SJSA1 (cell line): ENCODE results near the gene AGRN. TPM values are rescaled to one million over a fixed set of nuclear protein-coding genes. Genes with fewer than 3 reads are reported as not detected.
"Not testable (repeated sequence)": the region's sequence is repeated elsewhere in the genome, so short reads cannot be mapped to it uniquely, and the experiment has no call there.

Experiments
- DNase-seq, 2 experiments: peaks; one replicate each; pipeline ENCODE4 v3.0.0-alpha.2; 2015 to 2020; ENCODE audit warnings: low spot score in 2 of 2, low read depth in 1 of 2
- H3K27ac ChIP-seq: fragments of 250-450 bp; sonication (Bioruptor Pico); 2 replicates; pipeline ENCODE4 v1.5.1; 2020; ENCODE audit warnings: mild to moderate bottlenecking, moderate library complexity
- H3K27me3 ChIP-seq: fragments of 250-450 bp; sonication (Bioruptor Pico); replicated peaks from 2 replicates; pipeline ENCODE4 v1.5.1; 2020; ENCODE audit warnings: mild to moderate bottlenecking, moderate library complexity
- H3K36me3 ChIP-seq: fragments of 250-450 bp; sonication (Bioruptor Pico); 2 replicates; pipeline ENCODE4 v1.5.1; 2020; ENCODE audit warnings: mild to moderate bottlenecking
- H3K4me1 ChIP-seq: fragments of 250-450 bp; sonication (Bioruptor Pico); replicated peaks from 2 replicates; pipeline ENCODE4 v1.6.1; 2021; ENCODE audit warnings: mild to moderate bottlenecking
- H3K4me3 ChIP-seq: fragments of 250-450 bp; sonication (Bioruptor Pico); 2 replicates; pipeline ENCODE4 v1.5.1; 2020; ENCODE audit warnings: mild to moderate bottlenecking
- H3K9me3 ChIP-seq: fragments of 250-450 bp; sonication (Bioruptor Pico); replicated peaks from 2 replicates; pipeline ENCODE4 v1.5.1; 2020; ENCODE audit warnings: mild to moderate bottlenecking
- total RNA-seq: library from RNA; depleted of rRNA; stranded (reverse); fragments of >200 nt; shearing (Covaris generic); gene quantifications from 2 replicates; pipeline ENCODE4 v1.2.3, GENCODE V29; 2014

AGRN gene
- total RNA-seq, 1 experiment from 2014 or later: 53.8 TPM

GRCh38 chr1:1013922-1014648, 5.8 kb upstream of the AGRN start:
- DNase-seq: peak in 1 of 2 experiments; percentile 53
- Histone ChIP-seq H3K9me3 (no peaks in the 10 kb centered on the region), H3K27ac (peak overlapping the region; percentile 66)

DNA sequence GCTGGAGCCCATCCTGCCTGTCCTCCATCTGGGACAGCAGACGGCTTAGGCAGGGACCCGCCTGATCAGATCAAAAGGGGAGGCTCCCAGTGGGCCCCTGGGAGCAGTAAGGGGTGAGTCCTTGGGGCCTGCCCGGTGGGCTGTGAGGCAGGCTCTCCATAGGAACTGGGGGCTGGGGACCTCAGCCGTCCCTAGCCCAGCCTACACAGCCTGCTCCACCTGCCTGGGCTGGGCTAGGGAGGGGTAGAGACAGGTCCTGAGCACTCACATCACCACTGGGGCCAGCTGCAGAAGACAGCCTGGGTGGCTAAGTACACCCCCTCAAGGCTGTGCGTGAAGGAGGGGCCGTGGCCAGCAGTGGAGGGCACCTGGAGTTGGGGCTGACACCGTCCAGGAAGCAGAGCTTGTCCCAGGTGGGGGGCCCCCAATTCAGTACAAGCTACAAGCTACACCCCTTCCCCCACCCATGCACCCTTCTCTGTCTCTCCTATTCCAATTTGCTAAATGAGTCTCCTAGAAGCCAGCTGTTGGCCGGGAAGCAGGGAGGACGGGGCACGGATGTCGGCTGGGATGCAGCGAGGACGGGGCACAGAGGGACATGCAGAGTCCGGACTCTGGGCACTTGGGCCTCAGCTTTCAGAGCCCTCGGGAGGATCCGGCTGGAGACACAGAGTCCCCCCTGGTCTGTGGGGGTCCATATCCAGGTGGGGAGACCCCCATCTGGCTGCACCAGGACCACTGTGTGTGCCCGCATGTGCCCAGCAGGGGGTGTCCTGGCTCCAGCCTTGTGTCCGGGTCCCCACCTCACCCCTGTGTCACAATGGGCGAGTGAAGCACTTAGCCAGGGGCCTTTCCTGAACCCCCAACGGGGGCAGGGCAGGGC, 4.9 kb upstream of the AGRN start:
- no peak for DNase-seq
- Histone ChIP-seq H3K27me3 (no peaks in the 10 kb centered on the region), H3K36me3 (peaks cover 15% of the 10 kb centered on the region), H3K4me3 (peak overlapping the region; percentile 49), H3K9me3 (no peaks in the 10 kb centered on the region), H3K27ac (peak overlapping the region; percentile 66), H3K4me1 (peaks cover 25% of the 10 kb centered on the region)

More at GRCh38 chr1:1013922-1014648, 5.8 kb upstream of the AGRN start:
- Histone ChIP-seq H3K4me3 (peak overlapping the region; percentile 49), H3K27me3 (no peaks in the 10 kb centered on the region), H3K4me1 (peaks cover 23% of the 10 kb centered on the region), H3K36me3 (peaks cover 15% of the 10 kb centered on the region)

GRCh38 chr1:1017397-1018320, 2.3 kb upstream of the AGRN start:
- H3K27me3 ChIP-seq, H3K27ac ChIP-seq, DNase-seq, H3K9me3 ChIP-seq, H3K4me3 ChIP-seq: not testable (repeated sequence)
- Histone ChIP-seq H3K4me1 (peaks cover 46% of the 10 kb centered on the region), H3K36me3 (peaks cover 24% of the 10 kb centered on the region)

DNA sequence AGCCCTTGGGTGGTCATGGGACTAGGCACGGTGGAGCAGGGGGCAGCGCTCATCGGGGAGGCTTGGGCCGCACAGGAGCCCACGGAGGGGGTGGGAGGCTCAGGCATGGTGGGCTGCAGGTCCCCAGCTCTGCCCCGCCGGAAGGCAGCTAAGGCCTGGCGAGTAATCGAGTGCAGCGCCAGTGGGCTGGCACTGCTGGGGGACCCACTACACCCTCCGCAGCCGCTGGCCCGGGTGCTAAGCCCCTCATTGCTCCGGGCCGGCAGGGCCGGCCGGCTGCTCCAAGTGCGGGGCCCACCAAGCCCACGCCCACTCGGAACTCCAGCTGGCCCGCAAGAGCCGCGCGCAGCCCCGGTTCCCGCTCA, 1.6 kb upstream of the AGRN start:
- peaks cover 47% of the 10 kb centered on the region for H3K4me1 ChIP-seq
- not testable (repeated sequence) for H3K9me3 ChIP-seq, H3K4me3 ChIP-seq, H3K27me3 ChIP-seq, DNase-seq, H3K27ac ChIP-seq
- peaks cover 28% of the 10 kb centered on the region for H3K36me3 ChIP-seq

DNA sequence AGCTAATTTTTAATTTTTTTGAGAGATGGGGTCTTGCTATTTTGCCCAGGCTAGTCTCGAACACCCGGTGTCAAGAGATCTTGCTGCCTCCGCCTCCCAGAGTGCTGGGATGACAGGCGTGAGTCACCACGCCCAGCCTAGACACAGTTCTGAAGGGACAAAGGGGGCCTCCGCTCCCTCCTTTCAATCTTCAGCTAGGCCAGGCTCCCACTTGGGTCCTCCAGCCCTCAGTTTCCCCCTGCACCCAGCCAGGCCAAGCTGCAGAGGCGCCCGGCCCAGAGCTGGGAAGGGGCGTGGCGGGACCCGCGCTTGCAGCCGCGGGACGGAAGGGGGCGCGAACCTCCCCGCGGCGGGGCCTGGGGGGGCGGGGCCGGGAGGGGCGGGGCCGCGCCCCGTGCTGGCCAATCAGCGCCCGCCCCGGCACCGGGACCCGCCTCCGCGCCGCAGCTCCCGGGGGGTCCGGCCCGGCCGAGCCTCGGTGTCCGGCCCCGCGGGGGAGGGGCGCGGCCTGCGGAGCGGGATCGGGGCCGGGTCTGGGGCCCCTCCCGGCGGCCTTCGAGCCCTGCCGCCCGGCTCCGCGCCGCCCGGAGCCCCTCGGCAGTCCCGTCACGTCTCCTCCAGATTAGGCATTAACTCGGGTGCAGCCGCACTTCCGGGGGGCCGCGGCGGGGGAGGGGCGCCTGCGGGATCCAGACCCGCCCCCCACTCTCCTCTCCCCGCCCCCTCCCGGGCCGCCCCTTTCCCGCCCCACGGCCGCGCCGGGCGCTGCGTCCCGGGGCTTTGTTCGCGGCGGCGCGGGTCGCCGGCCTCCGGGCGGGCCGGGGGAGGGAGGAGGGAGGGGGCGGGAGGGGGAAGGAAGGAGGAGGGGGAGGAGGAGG, 559 bp upstream of the AGRN start:
- DNase-seq: peak; percentile 69 to 82
- H3K27ac ChIP-seq: peak overlapping the region; percentile 72; the same call in 1 of the 2 replicates
- no peaks in the 10 kb centered on the region for H3K27me3 ChIP-seq
- H3K36me3 ChIP-seq: peaks cover 36% of the 10 kb centered on the region
- no peaks in the 10 kb centered on the region for H3K9me3 ChIP-seq
- peak overlapping the region; percentile 52 for H3K4me3 ChIP-seq
- peaks cover 45% of the 10 kb centered on the region for H3K4me1 ChIP-seq

GRCh38 chr1:1020415-1021009, 592 bp downstream of the AGRN start:
- 0 out of 2 replicates have a peak overlapping the region, but pooled peaks have one; percentile 10 for H3K27ac ChIP-seq

GRCh38 chr1:1021010-1021919, 1.3 kb downstream of the AGRN start:
- peak; percentile 74 to 90 for DNase-seq
- Histone ChIP-seq H3K9me3 (no peaks in the 10 kb centered on the region), H3K27ac (0 out of 2 replicates have a peak overlapping the region, but pooled peaks have one; percentile 10)

More at GRCh38 chr1:1020415-1021009, 592 bp downstream of the AGRN start:
- peaks cover 43% of the 10 kb centered on the region for H3K4me1 ChIP-seq
- H3K27me3 ChIP-seq: no peaks in the 10 kb centered on the region
- H3K36me3 ChIP-seq: peaks cover 35% of the 10 kb centered on the region
- peak overlapping the region; percentile 92 for H3K4me3 ChIP-seq
- H3K9me3 ChIP-seq: no peaks in the 10 kb centered on the region
- no peak for DNase-seq

DNA sequence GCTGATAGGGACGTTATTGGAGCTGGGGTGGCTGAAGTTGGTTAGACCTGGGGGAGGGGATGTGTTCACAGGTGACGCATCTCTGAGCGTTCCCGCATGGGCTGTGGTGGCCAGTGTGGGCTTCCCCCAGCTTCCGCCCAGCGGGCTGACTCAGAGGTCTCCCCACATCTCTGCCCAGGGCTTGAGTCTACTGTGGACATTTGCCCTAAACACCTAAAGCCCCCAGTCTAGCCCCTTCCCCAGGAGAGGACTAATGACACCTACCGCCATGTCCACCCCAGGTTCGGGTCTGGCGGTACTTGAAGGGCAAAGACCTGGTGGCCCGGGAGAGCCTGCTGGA, 2.0 kb downstream of the AGRN start:
- Histone ChIP-seq H3K4me3 (no peak overlapping the region), H3K9me3 (no peaks in the 10 kb centered on the region), H3K27ac (no peak overlapping the region), H3K27me3 (no peaks in the 10 kb centered on the region), H3K36me3 (peaks cover 39% of the 10 kb centered on the region), H3K4me1 (peaks cover 43% of the 10 kb centered on the region)
- DNase-seq: no peak

More at GRCh38 chr1:1021010-1021919, 1.3 kb downstream of the AGRN start:
- peaks cover 43% of the 10 kb centered on the region for H3K4me1 ChIP-seq
- H3K4me3 ChIP-seq: peak overlapping the region; percentile 92
- no peaks in the 10 kb centered on the region for H3K27me3 ChIP-seq
- H3K36me3 ChIP-seq: peaks cover 38% of the 10 kb centered on the region

GRCh38 chr1:1022302-1023009, 2.5 kb downstream of the AGRN start:
- Histone ChIP-seq H3K36me3 (peaks cover 43% of the 10 kb centered on the region), H3K9me3 (no peaks in the 10 kb centered on the region), H3K4me3 (no peak overlapping the region), H3K27me3 (no peaks in the 10 kb centered on the region), H3K4me1 (peaks cover 43% of the 10 kb centered on the region), H3K27ac (no peak overlapping the region)
- no peak for DNase-seq

- no peak overlapping the region for H3K27ac ChIP-seq
- H3K9me3 ChIP-seq: no peaks in the 10 kb centered on the region
- DNase-seq: no peak
- no peaks in the 10 kb centered on the region for H3K27me3 ChIP-seq
- peaks cover 46% of the 10 kb centered on the region for H3K36me3 ChIP-seq
- H3K4me1 ChIP-seq: peaks cover 43% of the 10 kb centered on the region
- H3K4me3 ChIP-seq: no peak overlapping the region
Observed at GRCh38 chr1:1023700-1024099, 3.8 kb downstream of the AGRN start.

GRCh38 chr1:1024149-1024770, 4.3 kb downstream of the AGRN start:
- Histone ChIP-seq H3K27me3 (no peaks in the 10 kb centered on the region), H3K4me1 (peaks cover 39% of the 10 kb centered on the region), H3K4me3 (no peak overlapping the region), H3K27ac (peak overlapping the region; percentile 79; the same call in 1 of the 2 replicates), H3K36me3 (peaks cover 46% of the 10 kb centered on the region), H3K9me3 (no peaks in the 10 kb centered on the region)
- DNase-seq: no peak
